ENCODE results near the gene IL15RA.

IL15RA gene

GRCh38 chr10:5905854-5906507, 71.4 kb downstream of the IL15RA start:
- Histone ChIP-seq H3K36me3 (ENCODE audit: control insufficient read depth in 2 of 2, insufficient read depth in 2 of 2, low read length in 2 of 2) (peaks cover 23 to 28% of the 10 kb centered on the region in 2 donors), H3K9ac (ENCODE audit: low read length in 2 of 2) (no peak overlapping the region), H3K27me3 (ENCODE audit: control insufficient read depth in 1 of 2, insufficient read depth in 2 of 2, low read length in 2 of 2) (no peaks in the 10 kb centered on the region), H3K4me3 (ENCODE audit: low read length in 2 of 2) (no peak overlapping the region), H3K9me3 (ENCODE audit: control insufficient read depth in 2 of 2, low read length in 2 of 2) (no peaks in the 10 kb centered on the region), H3K27ac (ENCODE audit: low read length) (no peak overlapping the region), H3K4me1 (ENCODE audit: control insufficient read depth, insufficient read depth, low read length) (peaks cover 7% of the 10 kb centered on the region)

- no peak overlapping the region for H3K27ac ChIP-seq (ENCODE audit: low read length)
- H3K36me3 ChIP-seq (ENCODE audit: control insufficient read depth in 2 of 2, insufficient read depth in 2 of 2, low read length in 2 of 2): peaks cover 14 to 15% of the 10 kb centered on the region in 2 donors
- H3K4me3 ChIP-seq (ENCODE audit: low read length in 2 of 2): no peak overlapping the region
- H3K27me3 ChIP-seq (ENCODE audit: control insufficient read depth in 1 of 2, insufficient read depth in 2 of 2, low read length in 2 of 2): no peaks in the 10 kb centered on the region
- H3K9ac ChIP-seq (ENCODE audit: low read length in 2 of 2): no peak overlapping the region
- no peaks in the 10 kb centered on the region for H3K9me3 ChIP-seq (ENCODE audit: control insufficient read depth in 2 of 2, low read length in 2 of 2)
- peaks cover 7% of the 10 kb centered on the region for H3K4me1 ChIP-seq (ENCODE audit: control insufficient read depth, insufficient read depth, low read length)
These were observed 73.1 kb downstream of the IL15RA start for GRCh38 chr10:5904227-5904626.

GRCh38 chr10:5903563-5903962, 73.8 kb downstream of the IL15RA start:
- Histone ChIP-seq H3K4me1 (ENCODE audit: control insufficient read depth, insufficient read depth, low read length) (peaks cover 7% of the 10 kb centered on the region), H3K9ac (ENCODE audit: low read length in 2 of 2) (no peak overlapping the region), H3K9me3 (ENCODE audit: control insufficient read depth in 2 of 2, low read length in 2 of 2) (no peaks in the 10 kb centered on the region), H3K4me3 (ENCODE audit: low read length in 2 of 2) (no peak overlapping the region), H3K27me3 (ENCODE audit: control insufficient read depth in 1 of 2, insufficient read depth in 2 of 2, low read length in 2 of 2) (no peaks in the 10 kb centered on the region), H3K36me3 (ENCODE audit: control insufficient read depth in 2 of 2, insufficient read depth in 2 of 2, low read length in 2 of 2) (peaks cover 10 to 12% of the 10 kb centered on the region in 2 donors), H3K27ac (ENCODE audit: low read length) (no peak overlapping the region)

GRCh38 chr10:5902511-5903274, 74.7 kb downstream of the IL15RA start:
- Histone ChIP-seq H3K27ac (ENCODE audit: low read length) (no peak overlapping the region), H3K9me3 (ENCODE audit: control insufficient read depth in 2 of 2, low read length in 2 of 2) (peaks cover 0 to 7% of the 10 kb centered on the region in 2 donors), H3K9ac (ENCODE audit: low read length in 2 of 2) (no peak overlapping the region), H3K27me3 (ENCODE audit: control insufficient read depth in 1 of 2, insufficient read depth in 2 of 2, low read length in 2 of 2) (no peaks in the 10 kb centered on the region), H3K4me3 (ENCODE audit: low read length in 2 of 2) (no peak overlapping the region), H3K4me1 (ENCODE audit: control insufficient read depth, insufficient read depth, low read length) (peaks cover 7% of the 10 kb centered on the region), H3K36me3 (ENCODE audit: control insufficient read depth in 2 of 2, insufficient read depth in 2 of 2, low read length in 2 of 2) (peaks cover 12 to 14% of the 10 kb centered on the region in 2 donors)

Measured in stomach smooth muscle (tissue), 2 donors.